ENCODE data around the gene ADPRHL1.

The ADPRHL1 gene

GRCh38 chr13:113425941-113426590 lies 27.2 kb downstream of the ADPRHL1 start:
- no peak for TF ChIP-seq EZH2phosphoT487 (IDR thresholded peaks at IDR 0.05; ENCODE audit: low read depth)
- TF ChIP-seq, protein P1, sequence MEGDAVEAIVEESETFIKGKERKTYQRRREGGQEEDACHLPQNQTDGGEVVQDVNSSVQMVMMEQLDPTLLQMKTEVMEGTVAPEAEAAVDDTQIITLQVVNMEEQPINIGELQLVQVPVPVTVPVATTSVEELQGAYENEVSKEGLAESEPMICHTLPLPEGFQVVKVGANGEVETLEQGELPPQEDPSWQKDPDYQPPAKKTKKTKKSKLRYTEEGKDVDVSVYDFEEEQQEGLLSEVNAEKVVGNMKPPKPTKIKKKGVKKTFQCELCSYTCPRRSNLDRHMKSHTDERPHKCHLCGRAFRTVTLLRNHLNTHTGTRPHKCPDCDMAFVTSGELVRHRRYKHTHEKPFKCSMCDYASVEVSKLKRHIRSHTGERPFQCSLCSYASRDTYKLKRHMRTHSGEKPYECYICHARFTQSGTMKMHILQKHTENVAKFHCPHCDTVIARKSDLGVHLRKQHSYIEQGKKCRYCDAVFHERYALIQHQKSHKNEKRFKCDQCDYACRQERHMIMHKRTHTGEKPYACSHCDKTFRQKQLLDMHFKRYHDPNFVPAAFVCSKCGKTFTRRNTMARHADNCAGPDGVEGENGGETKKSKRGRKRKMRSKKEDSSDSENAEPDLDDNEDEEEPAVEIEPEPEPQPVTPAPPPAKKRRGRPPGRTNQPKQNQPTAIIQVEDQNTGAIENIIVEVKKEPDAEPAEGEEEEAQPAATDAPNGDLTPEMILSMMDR (IDR thresholded peaks at IDR 0.05; ENCODE audit: low read depth, low read length): no peak
- no peaks in the 10 kb centered on the region for H4K20me1 ChIP-seq (ENCODE audit: insufficient read depth, low read length)
- no peaks in the 10 kb centered on the region for H3K27me3 ChIP-seq (ENCODE audit: low read depth, low read length)
- no peaks in the 10 kb centered on the region for H3K4me1 ChIP-seq (ENCODE audit: low read length)
- H3K4me3 ChIP-seq (ENCODE audit: low read length): no peak overlapping the region
- H3K9me3 ChIP-seq (ENCODE audit: insufficient read depth, low read length): no peaks in the 10 kb centered on the region
- H3K27ac ChIP-seq (ENCODE audit: low read length): no peak overlapping the region
- no peaks in the 10 kb centered on the region for H3K79me2 ChIP-seq (ENCODE audit: low read length)
- no peaks in the 10 kb centered on the region for H3K36me3 ChIP-seq (replicated peaks; ENCODE audit: low read depth, low read length)
- no peak overlapping the region for H3K4me2 ChIP-seq (ENCODE audit: low read length)
- H3K9ac ChIP-seq (ENCODE audit: low read length): no peak overlapping the region
- H2AFZ ChIP-seq (ENCODE audit: low read depth, low read length): no peak overlapping the region

GRCh38 chr13:113423520-113424163 lies 29.6 kb downstream of the ADPRHL1 start:
- H3K36me3 ChIP-seq (replicated peaks; ENCODE audit: low read depth, low read length): no peaks in the 10 kb centered on the region
- no peak overlapping the region for H3K27ac ChIP-seq (ENCODE audit: low read length)
- no peak overlapping the region for H3K4me3 ChIP-seq (ENCODE audit: low read length)
- H3K79me2 ChIP-seq (ENCODE audit: low read length): no peaks in the 10 kb centered on the region
- H3K4me2 ChIP-seq (ENCODE audit: low read length): no peak overlapping the region
- H3K9ac ChIP-seq (ENCODE audit: low read length): no peak overlapping the region
- no peaks in the 10 kb centered on the region for H3K9me3 ChIP-seq (ENCODE audit: insufficient read depth, low read length)
- H3K4me1 ChIP-seq (ENCODE audit: low read length): no peaks in the 10 kb centered on the region
- H4K20me1 ChIP-seq (ENCODE audit: insufficient read depth, low read length): no peaks in the 10 kb centered on the region
- peaks cover under 1% of the 10 kb centered on the region; the same call in 1 of the 2 replicates for H3K27me3 ChIP-seq (ENCODE audit: low read depth, low read length)
- no peak overlapping the region for H2AFZ ChIP-seq (ENCODE audit: low read depth, low read length)
- TF ChIP-seq EZH2phosphoT487 (IDR thresholded peaks at IDR 0.05; ENCODE audit: low read depth): no peak
- TF ChIP-seq, protein P1 (IDR thresholded peaks at IDR 0.05; ENCODE audit: low read depth, low read length): no peak

GRCh38 chr13:113422807-113423519 lies 30.3 kb downstream of the ADPRHL1 start:
- no peak overlapping the region for H3K4me3 ChIP-seq (ENCODE audit: low read length)
- no peaks in the 10 kb centered on the region for H3K79me2 ChIP-seq (ENCODE audit: low read length)
- H3K27ac ChIP-seq (ENCODE audit: low read length): no peak overlapping the region
- H3K4me1 ChIP-seq (ENCODE audit: low read length): no peaks in the 10 kb centered on the region
- no peaks in the 10 kb centered on the region for H3K36me3 ChIP-seq (replicated peaks; ENCODE audit: low read depth, low read length)
- peaks cover 7% of the 10 kb centered on the region for H3K27me3 ChIP-seq (ENCODE audit: low read depth, low read length)
- H3K9me3 ChIP-seq (ENCODE audit: insufficient read depth, low read length): no peaks in the 10 kb centered on the region
- no peak overlapping the region for H3K4me2 ChIP-seq (ENCODE audit: low read length)
- H2AFZ ChIP-seq (ENCODE audit: low read depth, low read length): no peak overlapping the region
- H3K9ac ChIP-seq (ENCODE audit: low read length): no peak overlapping the region
- H4K20me1 ChIP-seq (ENCODE audit: insufficient read depth, low read length): no peaks in the 10 kb centered on the region
- TF ChIP-seq EZH2phosphoT487 (IDR thresholded peaks at IDR 0.05; ENCODE audit: low read depth): no peak
- TF ChIP-seq, protein P1 (IDR thresholded peaks at IDR 0.05; ENCODE audit: low read depth, low read length): no peak

DNA sequence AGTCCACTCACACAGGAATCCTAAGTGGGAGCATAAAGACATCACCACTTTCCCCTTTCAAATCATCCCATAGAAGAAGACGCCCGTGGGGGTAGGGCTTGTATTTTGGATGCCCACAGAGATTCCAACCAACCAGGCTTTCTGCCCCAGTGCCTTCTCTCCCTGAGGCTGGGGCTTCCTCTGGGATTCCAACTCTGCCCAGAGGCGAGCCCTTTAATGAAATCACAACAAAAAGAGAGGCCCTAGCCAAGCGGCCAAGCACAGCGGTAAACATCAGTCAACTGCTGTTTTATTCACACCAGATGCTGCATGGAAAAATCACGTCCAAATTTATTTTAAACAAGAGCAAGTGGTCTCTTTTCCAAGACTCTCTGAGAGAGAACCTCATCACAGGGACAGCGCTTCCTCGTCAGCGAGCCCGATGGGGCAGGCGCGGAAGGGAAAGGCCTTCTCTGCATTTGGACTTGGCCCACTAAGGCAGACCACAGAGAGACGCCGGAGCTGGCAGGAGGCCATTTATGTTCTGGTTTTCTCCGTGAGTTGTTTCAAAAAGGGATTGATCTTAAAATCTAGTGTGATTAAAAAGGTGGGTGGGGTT lies 31.5 kb downstream of the ADPRHL1 start:
- no peaks in the 10 kb centered on the region for H4K20me1 ChIP-seq (ENCODE audit: insufficient read depth, low read length)
- no peak overlapping the region for H3K4me3 ChIP-seq (ENCODE audit: low read length)

More for the DNA sequence above, 31.5 kb downstream of the ADPRHL1 start:
- Histone ChIP-seq H3K27ac (ENCODE audit: low read length) (no peak overlapping the region), H3K4me1 (ENCODE audit: low read length) (no peaks in the 10 kb centered on the region), H3K9ac (ENCODE audit: low read length) (no peak overlapping the region), H3K79me2 (ENCODE audit: low read length) (no peaks in the 10 kb centered on the region), H3K36me3 (replicated peaks; ENCODE audit: low read depth, low read length) (no peaks in the 10 kb centered on the region), H2AFZ (ENCODE audit: low read depth, low read length) (no peak overlapping the region), H3K4me2 (ENCODE audit: low read length) (no peak overlapping the region), H3K27me3 (ENCODE audit: low read depth, low read length) (peaks cover 13% of the 10 kb centered on the region), H3K9me3 (ENCODE audit: insufficient read depth, low read length) (no peaks in the 10 kb centered on the region)
- no peak for TF ChIP-seq EZH2phosphoT487 (IDR thresholded peaks at IDR 0.05; ENCODE audit: low read depth)
- TF ChIP-seq, protein P1 (IDR thresholded peaks at IDR 0.05; ENCODE audit: low read depth, low read length): no peak
